Measurements from ENCODE around the gene RETSAT. TPM values are rescaled to one million over a fixed set of nuclear protein-coding genes. Genes with fewer than 3 reads are reported as not detected.

RETSAT gene
- total RNA-seq, 6 experiments from 2014 or later = 70.3 to 112 (median 105) TPM

DNA sequence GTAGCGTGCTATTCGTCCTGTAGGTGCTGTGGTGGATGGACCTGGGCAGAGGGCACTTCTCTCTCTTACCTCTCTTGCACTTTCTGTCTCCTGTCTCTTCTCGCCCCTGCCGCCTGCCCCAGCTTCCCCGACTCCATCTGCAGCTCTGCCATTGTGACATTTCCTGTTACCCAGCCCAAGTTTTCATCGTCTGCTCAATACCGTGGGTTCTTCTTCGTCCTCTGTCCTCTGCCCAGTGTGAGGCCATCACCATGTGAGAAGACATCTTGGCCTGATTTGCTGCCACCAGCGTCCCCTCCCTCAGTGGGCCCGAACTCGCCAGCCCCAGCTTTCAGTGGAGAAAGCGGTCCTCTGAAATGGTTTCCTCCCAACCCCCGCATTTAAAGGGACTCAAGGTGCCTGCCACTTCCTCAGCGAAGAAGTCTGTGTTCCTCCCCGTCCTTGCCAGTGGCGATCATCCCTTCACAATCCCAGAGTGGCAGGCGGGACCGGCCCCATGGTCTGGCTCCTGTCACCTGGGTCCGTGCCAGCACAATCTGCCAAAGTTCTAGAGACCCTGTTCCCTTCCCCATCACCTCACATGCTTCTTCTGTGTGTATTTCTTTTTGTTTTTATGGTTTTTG is 44.5 kb downstream of the RETSAT start:
- Histone ChIP-seq H3K4me1 (peaks cover 0 to 33% (median 15%) of the 10 kb centered on the region in 4 donors), H3K27me3 (no peaks in the 10 kb centered on the region), H3K36me3 (peaks cover 0 to 5% (median 0%) of the 10 kb centered on the region in 4 donors), H3K9me3 (no peaks in the 10 kb centered on the region), H3K4me3 (no peak overlapping the region), H3K27ac (peak overlapping the region in 1 of 3 donors; percentile 37)
- TF ChIP-seq, protein P1, sequence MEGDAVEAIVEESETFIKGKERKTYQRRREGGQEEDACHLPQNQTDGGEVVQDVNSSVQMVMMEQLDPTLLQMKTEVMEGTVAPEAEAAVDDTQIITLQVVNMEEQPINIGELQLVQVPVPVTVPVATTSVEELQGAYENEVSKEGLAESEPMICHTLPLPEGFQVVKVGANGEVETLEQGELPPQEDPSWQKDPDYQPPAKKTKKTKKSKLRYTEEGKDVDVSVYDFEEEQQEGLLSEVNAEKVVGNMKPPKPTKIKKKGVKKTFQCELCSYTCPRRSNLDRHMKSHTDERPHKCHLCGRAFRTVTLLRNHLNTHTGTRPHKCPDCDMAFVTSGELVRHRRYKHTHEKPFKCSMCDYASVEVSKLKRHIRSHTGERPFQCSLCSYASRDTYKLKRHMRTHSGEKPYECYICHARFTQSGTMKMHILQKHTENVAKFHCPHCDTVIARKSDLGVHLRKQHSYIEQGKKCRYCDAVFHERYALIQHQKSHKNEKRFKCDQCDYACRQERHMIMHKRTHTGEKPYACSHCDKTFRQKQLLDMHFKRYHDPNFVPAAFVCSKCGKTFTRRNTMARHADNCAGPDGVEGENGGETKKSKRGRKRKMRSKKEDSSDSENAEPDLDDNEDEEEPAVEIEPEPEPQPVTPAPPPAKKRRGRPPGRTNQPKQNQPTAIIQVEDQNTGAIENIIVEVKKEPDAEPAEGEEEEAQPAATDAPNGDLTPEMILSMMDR (IDR thresholded peaks at IDR 0.05) = no peak
- no peak for TF ChIP-seq POLR2A (IDR thresholded peaks at IDR 0.05)
- intact Hi-C loops (cut with DNase I) = no loop called here
- WGBS (ENCODE audit: insufficient coverage, low coverage, low lambda C conversion rate, missing lambda C conversion rate) = 63% methylated on average over 13 of the region's 19 CpGs
- ATAC-seq = peak; percentile 8 to 15 (median 14)
- DNase-seq = no peak

DNA sequence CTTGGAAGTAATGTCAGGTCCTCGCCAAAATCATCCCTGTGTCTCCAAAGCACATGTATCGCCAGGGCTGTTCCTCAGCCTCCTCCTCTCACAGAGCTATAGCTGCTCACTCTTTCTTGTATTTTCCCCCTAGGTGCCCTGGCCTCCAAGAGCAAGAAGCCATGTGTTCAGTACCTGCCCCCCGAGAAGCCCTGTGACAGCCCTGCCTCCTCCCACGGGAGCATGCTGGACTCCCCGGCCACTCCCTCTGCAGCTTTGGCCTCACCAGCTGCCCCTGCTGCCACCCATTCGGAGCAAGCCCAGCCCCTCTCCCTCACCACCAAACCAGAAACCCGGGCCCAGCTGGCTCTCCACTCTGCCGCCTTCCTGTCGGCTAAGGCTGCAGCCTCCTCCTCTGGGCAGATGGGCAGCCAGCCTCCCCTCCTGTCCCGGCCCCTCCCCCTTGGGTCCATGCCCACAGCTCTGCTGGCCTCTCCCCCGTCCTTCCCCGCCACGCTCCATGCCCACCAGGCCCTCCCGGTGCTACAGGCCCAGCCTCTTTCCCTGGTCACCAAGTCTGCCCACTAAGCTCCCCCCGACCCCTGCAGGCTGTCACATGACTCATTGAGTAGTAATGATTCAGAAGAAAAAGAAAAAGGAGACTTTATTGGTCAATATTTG is 45.3 kb downstream of the RETSAT start:
- Histone ChIP-seq H3K36me3 (no peaks in the 10 kb centered on the region), H3K27me3 (no peaks in the 10 kb centered on the region), H3K27ac (peak overlapping the region in 1 of 3 donors; percentile 37), H3K4me1 (peaks cover 0 to 33% (median 15%) of the 10 kb centered on the region in 4 donors), H3K9me3 (no peaks in the 10 kb centered on the region), H3K4me3 (no peak overlapping the region)
- 39% methylated on average over 12 of the region's 15 CpGs for WGBS (ENCODE audit: insufficient coverage, low coverage, low lambda C conversion rate, missing lambda C conversion rate)
- ATAC-seq (peak; percentile 60 to 77 (median 68)), DNase-seq (peak; percentile 76 to 82 (median 82))
- intact Hi-C loops (cut with DNase I) = no loop called here
- no peak for TF ChIP-seq POLR2A (IDR thresholded peaks at IDR 0.05)
- TF ChIP-seq, protein P1 (IDR thresholded peaks at IDR 0.05) = no peak

DNA sequence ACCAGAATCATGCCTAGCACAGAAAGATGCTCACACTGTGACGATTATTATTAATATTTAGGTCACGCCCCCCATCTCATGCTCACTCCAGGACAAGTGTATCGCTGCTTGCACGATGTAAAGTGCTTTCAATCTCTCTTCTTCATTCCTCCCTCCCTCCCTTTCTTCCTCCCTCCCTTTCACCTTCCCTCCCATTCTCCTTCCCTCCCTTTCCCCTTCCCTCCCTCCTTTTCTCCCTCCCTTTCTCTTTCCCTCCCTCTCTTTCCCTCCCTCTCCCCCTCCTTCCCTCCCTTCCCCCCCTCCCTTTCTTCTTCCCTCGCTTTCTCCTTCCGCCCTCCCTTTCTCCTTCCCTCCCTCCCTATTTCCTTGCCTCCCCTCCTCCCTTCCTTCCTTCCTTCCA is 46.1 kb downstream of the RETSAT start:
- WGBS (ENCODE audit: insufficient coverage, low coverage, low lambda C conversion rate, missing lambda C conversion rate) = 78% methylated on average over 6 of the region's 6 CpGs

DNA sequence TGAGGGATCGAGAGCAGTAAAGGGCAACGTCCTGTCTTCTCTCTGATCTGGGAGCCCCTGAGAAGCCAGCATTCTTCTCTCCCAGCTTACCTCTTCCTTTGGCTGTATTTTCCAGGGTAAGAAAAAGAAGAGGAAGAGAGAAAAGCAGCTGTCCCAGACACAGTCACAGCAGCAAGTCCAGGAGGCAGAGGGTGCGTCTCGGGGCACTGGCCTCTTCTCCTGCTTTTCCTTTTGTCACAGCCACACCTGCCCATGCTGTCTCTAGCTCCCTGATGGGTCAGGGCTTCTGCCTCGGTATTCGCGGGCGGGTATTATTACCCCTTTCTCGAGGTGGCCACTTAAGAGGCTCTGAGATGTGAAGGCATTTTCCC is 46.8 kb downstream of the RETSAT start:
- Histone ChIP-seq H3K27ac (peak overlapping the region; percentile 71 to 86 (median 80)), H3K4me3 (peak overlapping the region in 2 of 3 donors; percentile 15 to 22), H3K36me3 (no peaks in the 10 kb centered on the region), H3K4me1 (peaks cover 0 to 33% (median 15%) of the 10 kb centered on the region in 4 donors), H3K27me3 (no peaks in the 10 kb centered on the region), H3K9me3 (no peaks in the 10 kb centered on the region)
- intact Hi-C loops (cut with DNase I) = no loop called here
- ATAC-seq (peak in 1 of 4 donors; percentile 1), DNase-seq (no peak)
- no peak for TF ChIP-seq POLR2A (IDR thresholded peaks at IDR 0.05)
- TF ChIP-seq, protein P1 (IDR thresholded peaks at IDR 0.05) = no peak
- 59% methylated on average over 7 of the region's 9 CpGs for WGBS (ENCODE audit: insufficient coverage, low coverage, low lambda C conversion rate, missing lambda C conversion rate)

More for the DNA sequence above, 46.1 kb downstream of the RETSAT start:
- TF ChIP-seq, protein P1 (IDR thresholded peaks at IDR 0.05) = no peak
- no peak for TF ChIP-seq POLR2A (IDR thresholded peaks at IDR 0.05)
- Histone ChIP-seq H3K9me3 (no peaks in the 10 kb centered on the region), H3K4me1 (peaks cover 0 to 33% (median 15%) of the 10 kb centered on the region in 4 donors), H3K27me3 (no peaks in the 10 kb centered on the region), H3K27ac (no peak overlapping the region), H3K36me3 (no peaks in the 10 kb centered on the region), H3K4me3 (no peak overlapping the region)
- intact Hi-C loops (cut with DNase I) = no loop called here
- DNase-seq = no peak
- no peak for ATAC-seq

Data from right lobe of liver (tissue), 6 donors.